Fibroblast of villous mesenchyme (primary cell): ENCODE data around the gene GSE1. TPM values are rescaled to one million over a fixed set of nuclear protein-coding genes. Genes with fewer than 3 reads are reported as not detected.
A peak's percentile ranks its signal among the peaks of the same experiment; 100 is the strongest.

Experiments
- DNase-seq: peaks from one replicate; pipeline ENCODE4 v3.0.0-alpha.2; 2010; ENCODE audit warnings: low read depth
- H3K4me3 ChIP-seq: 2 replicates; pipeline ENCODE4 v1.5.1; 2011; ENCODE audit warnings: low read depth, mild to moderate bottlenecking, low read length
- total RNA-seq: library from RNA; depleted of rRNA; stranded (reverse); fragments of >200 nt; gene quantifications from 2 replicates; pipeline ENCODE4 v1.2.3, GENCODE V29; 2012
- TF ChIP-seq, protein P1 (sequence below): IDR thresholded peaks from 2 replicates; pipeline ENCODE4 v1.5.1; 2012; ENCODE audit warnings: low read depth, mild to moderate bottlenecking, low read length; ENCODE audit not compliant: insufficient read depth

The GSE1 gene
- total RNA-seq, 1 donor = 48.4 TPM

DNA sequence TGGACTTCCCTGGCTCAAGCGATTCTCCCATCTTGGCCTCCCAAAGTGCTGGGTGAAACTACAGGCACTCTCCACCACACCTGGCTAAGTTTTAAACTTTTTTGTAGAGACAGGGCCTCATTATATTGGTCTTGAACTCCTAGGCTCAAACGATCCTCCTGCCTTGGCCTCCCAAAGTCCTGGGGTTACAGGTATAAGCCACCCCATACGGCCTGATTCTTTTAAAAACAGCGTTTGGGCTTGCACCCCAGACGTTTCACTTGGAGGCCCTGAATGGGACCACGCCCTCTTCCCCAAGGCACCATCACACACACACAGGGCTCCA is 105.0 kb downstream of the GSE1 start:
- TF ChIP-seq, protein P1, sequence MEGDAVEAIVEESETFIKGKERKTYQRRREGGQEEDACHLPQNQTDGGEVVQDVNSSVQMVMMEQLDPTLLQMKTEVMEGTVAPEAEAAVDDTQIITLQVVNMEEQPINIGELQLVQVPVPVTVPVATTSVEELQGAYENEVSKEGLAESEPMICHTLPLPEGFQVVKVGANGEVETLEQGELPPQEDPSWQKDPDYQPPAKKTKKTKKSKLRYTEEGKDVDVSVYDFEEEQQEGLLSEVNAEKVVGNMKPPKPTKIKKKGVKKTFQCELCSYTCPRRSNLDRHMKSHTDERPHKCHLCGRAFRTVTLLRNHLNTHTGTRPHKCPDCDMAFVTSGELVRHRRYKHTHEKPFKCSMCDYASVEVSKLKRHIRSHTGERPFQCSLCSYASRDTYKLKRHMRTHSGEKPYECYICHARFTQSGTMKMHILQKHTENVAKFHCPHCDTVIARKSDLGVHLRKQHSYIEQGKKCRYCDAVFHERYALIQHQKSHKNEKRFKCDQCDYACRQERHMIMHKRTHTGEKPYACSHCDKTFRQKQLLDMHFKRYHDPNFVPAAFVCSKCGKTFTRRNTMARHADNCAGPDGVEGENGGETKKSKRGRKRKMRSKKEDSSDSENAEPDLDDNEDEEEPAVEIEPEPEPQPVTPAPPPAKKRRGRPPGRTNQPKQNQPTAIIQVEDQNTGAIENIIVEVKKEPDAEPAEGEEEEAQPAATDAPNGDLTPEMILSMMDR = no peak
- H3K4me3 ChIP-seq = no peak overlapping the region
- DNase-seq = no peak

- TF ChIP-seq, protein P1 = peak; percentile 52
These were observed 105.6 kb downstream of the GSE1 start for GRCh38 chr16:85718682-85719081.

DNA sequence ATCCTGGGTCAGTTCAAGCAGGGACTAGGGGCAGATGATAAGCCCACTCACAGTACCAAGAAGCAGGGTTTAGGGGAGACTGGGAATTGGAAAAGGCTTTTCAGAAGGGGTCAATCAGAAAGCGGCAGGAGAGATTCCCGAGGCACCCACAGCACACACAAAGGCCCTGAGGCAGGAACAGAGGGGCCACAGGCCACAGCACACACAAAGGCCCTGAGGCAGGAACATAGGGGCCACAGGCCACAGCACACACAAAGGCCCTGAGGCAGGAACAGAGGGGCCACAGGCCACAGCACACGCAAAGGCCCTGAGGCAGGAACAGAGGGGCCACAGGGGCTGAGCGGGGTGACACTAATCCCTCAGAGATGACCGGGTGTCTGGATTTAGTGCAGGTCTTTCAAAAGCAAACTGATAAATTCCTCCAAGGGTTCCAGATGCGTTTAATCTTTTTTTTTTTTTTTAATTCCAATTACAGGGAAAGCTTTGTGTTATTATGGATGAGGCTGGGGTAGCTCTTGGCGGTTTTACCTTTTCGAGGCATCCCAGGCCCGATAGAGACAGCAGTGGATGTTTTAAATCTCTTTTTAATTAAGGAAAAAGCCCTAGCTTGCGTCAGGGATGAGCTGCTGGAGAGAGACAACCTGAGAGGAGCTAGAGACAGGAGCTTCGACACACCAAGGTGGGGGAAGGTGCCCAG is 106.6 kb downstream of the GSE1 start:
- no peak overlapping the region for H3K4me3 ChIP-seq
- no peak for DNase-seq
- TF ChIP-seq, protein P1 = no peak

More at GRCh38 chr16:85718682-85719081, 105.6 kb downstream of the GSE1 start:
- no peak for DNase-seq
- H3K4me3 ChIP-seq = no peak overlapping the region

DNA sequence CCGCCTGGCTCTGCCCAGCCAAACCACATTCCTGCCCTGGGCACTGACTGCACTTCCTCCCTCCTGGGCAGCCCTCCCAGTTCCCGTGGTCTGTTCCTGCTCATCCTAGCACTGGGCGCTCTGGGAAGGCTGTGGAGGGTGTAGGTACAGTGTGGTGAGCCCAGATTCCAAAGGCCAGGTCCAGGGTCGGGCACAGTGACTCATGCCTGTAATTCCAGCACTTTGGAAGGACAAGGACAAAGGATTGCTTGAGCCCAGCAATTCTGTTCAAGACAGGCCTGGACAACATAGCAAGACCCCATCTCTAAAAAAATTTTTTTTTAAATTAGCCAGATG is 107.1 kb downstream of the GSE1 start:
- DNase-seq = no peak
- TF ChIP-seq, protein P1 = no peak
- no peak overlapping the region for H3K4me3 ChIP-seq

DNA sequence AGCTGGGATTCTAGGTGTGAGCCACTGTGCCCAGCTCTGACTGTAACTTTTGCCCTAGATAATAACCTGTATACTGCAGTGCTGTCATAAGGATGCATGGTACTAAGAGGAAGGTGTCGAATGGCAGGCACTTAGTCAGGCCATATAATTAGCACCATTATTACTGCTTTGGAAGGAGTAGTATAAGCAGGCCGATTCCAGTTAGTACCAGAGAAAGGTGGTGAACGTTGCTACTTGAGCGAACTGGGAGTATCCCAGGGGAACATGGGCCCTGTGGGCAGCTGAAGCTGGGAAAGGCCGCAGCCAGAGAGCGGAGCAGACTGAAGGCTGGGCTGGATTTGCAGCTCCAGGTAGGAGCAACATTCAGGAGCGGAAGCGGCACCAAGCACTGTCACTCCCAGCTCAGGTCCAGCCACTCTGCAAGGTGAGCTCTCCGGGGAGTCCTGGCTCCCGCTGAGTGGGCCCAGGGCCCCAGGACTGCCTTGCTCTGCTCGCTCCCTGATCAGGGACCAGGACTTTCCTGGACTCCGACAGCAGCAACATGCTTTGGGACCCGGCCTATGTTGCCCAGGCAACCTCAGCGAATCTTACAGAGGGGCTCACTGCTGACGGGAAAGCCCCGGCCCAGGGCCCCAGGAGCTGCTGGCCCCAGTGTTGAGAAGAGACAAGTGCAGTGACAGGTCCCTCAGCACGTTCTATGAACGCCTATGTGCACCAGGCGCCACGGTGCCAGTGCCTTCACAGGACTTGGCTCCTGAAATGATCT is 109.2 kb downstream of the GSE1 start:
- DNase-seq = no peak
- no peak overlapping the region for H3K4me3 ChIP-seq
- TF ChIP-seq, protein P1 = no peak

GRCh38 chr16:85724126-85724879 is 111.2 kb downstream of the GSE1 start:
- DNase-seq = no peak
- TF ChIP-seq, protein P1 = no peak
- H3K4me3 ChIP-seq = no peak overlapping the region
